Hepatocyte (in vitro differentiated cells): Measurements from ENCODE around the gene CYTH4. TPM values are rescaled to one million over a fixed set of nuclear protein-coding genes. Genes with fewer than 3 reads are reported as not detected.

Experiments used
- DNase-seq: peaks from one replicate; pipeline ENCODE4 v3.0.0-alpha.2; 2016; ENCODE audit warnings: low spot score
- H2AFZ ChIP-seq: fragments of 200-600 bp; sonication (generic); 2 replicates; pipeline ENCODE4 v1.6.0; 2016; ENCODE audit warnings: antibody characterized with exemption, mild to moderate bottlenecking
- H3K27ac ChIP-seq: fragments of 200-600 bp; sonication (generic); 2 replicates; pipeline ENCODE4 v1.5.1; 2016; ENCODE audit warnings: mild to moderate bottlenecking
- H3K27me3 ChIP-seq: fragments of 200-600 bp; sonication (generic); 2 replicates; pipeline ENCODE4 v1.6.1; 2016
- H3K36me3 ChIP-seq: fragments of 200-600 bp; sonication (generic); replicated peaks from 2 replicates; pipeline ENCODE4 v1.5.1; 2016; ENCODE audit warnings: low read depth; ENCODE audit not compliant: insufficient read depth
- H3K4me1 ChIP-seq: fragments of 200-600 bp; sonication (generic); 2 replicates; pipeline ENCODE4 v1.5.1; 2016; ENCODE audit warnings: mild to moderate bottlenecking, moderate library complexity; ENCODE audit not compliant: insufficient read depth
- H3K4me2 ChIP-seq: fragments of 200-600 bp; sonication (generic); 2 replicates; pipeline ENCODE4 v1.6.0; 2016
- H3K4me3 ChIP-seq: fragments of 200-600 bp; sonication (generic); 2 replicates; pipeline ENCODE4 v1.5.1; 2016; ENCODE audit warnings: mild to moderate bottlenecking
- H3K79me2 ChIP-seq: fragments of 200-600 bp; sonication (generic); 2 replicates; pipeline ENCODE4 v1.6.0; 2017; ENCODE audit warnings: mild to moderate bottlenecking
- H3K9me2 ChIP-seq: fragments of 200-600 bp; sonication (generic); replicated peaks from 2 replicates; pipeline ENCODE4 v1.6.0; 2017; ENCODE audit warnings: mild to moderate bottlenecking; ENCODE audit not compliant: insufficient read depth
- H3K9me3 ChIP-seq: fragments of 200-600 bp; sonication (generic); 2 replicates; pipeline ENCODE4 v1.5.1; 2016; ENCODE audit warnings: low read depth, mild to moderate bottlenecking
- H4K20me1 ChIP-seq: fragments of 200-600 bp; sonication (generic); 2 replicates; pipeline ENCODE4 v1.6.0; 2016; ENCODE audit warnings: mild to moderate bottlenecking; ENCODE audit not compliant: insufficient read depth, poor library complexity, severe bottlenecking
- EZH2 ChIP-seq: fragments of 200-600 bp; sonication (generic); IDR thresholded peaks from 2 replicates; pipeline ENCODE4 v1.6.1; 2016; ENCODE audit warnings: antibody characterized with exemption, mild to moderate bottlenecking, borderline replicate concordance
- EZH2phosphoT487 ChIP-seq: fragments of 200-600 bp; sonication (generic); IDR thresholded peaks from one replicate; pipeline ENCODE4 v1.6.1; 2018; ENCODE audit warnings: antibody characterized with exemption, mild to moderate bottlenecking, low read depth, moderate library complexity; ENCODE audit not compliant: unreplicated experiment, severe bottlenecking
- WGBS: methylation state at CpG from one replicate; pipeline ENCODE4 v1.1.6; 2016; ENCODE audit warnings: low lambda C conversion rate; ENCODE audit errors: missing lambda C conversion rate; 5-methylcytosine and 5-hydroxymethylcytosine counted together
- polyA plus RNA-seq: library from polyadenylated mRNA; unstranded; fragments of >200 nt; fragmentation: Nextera tagmentation; extraction: Ambion mirVana; gene quantifications from 2 replicates; pipeline ENCODE4 v1.2.1, GENCODE V29; 2016
- total RNA-seq: library from RNA; depleted of rRNA; stranded (reverse); fragments of >200 nt; gene quantifications from 2 replicates; pipeline ENCODE4 v1.2.3, GENCODE V29; 2014
- TF ChIP-seq, protein P1 (sequence below): fragments of 200-600 bp; sonication (generic); IDR thresholded peaks from 2 replicates; pipeline ENCODE4 v1.5.1; 2016; ENCODE audit warnings: antibody characterized with exemption, mild to moderate bottlenecking; ENCODE audit not compliant: poor library complexity

Gene CYTH4
- total and polyA plus RNA-seq, 2 experiments from 2014 or later, result 0.57 to 0.94 TPM

DNA sequence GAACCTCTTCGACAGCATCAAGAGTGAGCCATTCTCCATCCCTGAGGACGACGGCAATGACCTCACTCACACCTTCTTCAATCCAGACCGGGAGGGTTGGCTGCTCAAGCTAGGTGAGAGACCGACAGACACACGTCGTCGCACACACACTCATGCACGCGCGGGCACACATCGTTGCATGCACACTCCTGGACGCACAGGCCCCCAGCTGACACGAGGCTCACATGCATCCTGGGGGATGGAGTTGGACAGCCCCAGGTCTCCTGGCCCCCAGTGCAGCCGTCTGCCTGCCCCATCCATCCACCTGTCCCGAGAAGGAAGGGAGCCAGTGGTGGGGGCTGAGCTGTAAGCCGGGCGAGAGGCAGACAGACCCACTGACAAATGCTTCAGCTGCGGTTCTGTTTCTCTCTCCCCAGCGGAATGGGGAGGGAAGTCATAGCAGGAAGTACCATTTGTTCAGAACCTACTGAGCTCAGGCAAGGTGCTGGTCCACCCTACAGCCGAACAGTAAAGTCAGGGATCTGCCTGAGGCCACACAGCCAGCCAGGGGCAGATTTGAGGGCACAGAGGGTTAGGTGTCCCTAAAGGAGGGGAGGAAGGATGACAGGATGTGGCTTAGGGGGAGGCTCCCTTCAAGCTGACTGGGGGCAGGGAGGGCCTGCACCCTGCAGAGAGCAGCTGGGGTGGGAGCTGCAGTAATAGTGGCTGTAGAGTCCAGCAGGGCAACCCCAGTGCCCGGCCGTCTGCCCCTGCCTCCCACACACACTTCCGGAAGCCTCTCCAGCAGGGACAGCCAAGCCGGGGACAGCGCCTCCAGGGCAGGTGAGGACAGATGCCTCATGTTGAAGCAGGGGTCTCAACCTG is 27.1 kb downstream of the CYTH4 start:
- no peak for DNase-seq
- H3K27ac ChIP-seq, result no peak overlapping the region
- no peaks in the 10 kb centered on the region for H4K20me1 ChIP-seq
- H3K79me2 ChIP-seq, result no peaks in the 10 kb centered on the region
- H3K27me3 ChIP-seq, result no peaks in the 10 kb centered on the region
- no peaks in the 10 kb centered on the region for H3K36me3 ChIP-seq
- WGBS, result 88% methylated on average over 23 of the region's 26 CpGs
- no peaks in the 10 kb centered on the region for H3K9me3 ChIP-seq
- peaks cover 17% of the 10 kb centered on the region for H3K4me1 ChIP-seq
- H2AFZ ChIP-seq, result no peak overlapping the region
- H3K4me3 ChIP-seq, result no peak overlapping the region
- no peak overlapping the region for H3K4me2 ChIP-seq
- TF ChIP-seq EZH2phosphoT487 (no peak), EZH2 (no peak)
- TF ChIP-seq, protein P1, sequence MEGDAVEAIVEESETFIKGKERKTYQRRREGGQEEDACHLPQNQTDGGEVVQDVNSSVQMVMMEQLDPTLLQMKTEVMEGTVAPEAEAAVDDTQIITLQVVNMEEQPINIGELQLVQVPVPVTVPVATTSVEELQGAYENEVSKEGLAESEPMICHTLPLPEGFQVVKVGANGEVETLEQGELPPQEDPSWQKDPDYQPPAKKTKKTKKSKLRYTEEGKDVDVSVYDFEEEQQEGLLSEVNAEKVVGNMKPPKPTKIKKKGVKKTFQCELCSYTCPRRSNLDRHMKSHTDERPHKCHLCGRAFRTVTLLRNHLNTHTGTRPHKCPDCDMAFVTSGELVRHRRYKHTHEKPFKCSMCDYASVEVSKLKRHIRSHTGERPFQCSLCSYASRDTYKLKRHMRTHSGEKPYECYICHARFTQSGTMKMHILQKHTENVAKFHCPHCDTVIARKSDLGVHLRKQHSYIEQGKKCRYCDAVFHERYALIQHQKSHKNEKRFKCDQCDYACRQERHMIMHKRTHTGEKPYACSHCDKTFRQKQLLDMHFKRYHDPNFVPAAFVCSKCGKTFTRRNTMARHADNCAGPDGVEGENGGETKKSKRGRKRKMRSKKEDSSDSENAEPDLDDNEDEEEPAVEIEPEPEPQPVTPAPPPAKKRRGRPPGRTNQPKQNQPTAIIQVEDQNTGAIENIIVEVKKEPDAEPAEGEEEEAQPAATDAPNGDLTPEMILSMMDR, result no peak
- H3K9me2 ChIP-seq, result no peaks in the 10 kb centered on the region

DNA sequence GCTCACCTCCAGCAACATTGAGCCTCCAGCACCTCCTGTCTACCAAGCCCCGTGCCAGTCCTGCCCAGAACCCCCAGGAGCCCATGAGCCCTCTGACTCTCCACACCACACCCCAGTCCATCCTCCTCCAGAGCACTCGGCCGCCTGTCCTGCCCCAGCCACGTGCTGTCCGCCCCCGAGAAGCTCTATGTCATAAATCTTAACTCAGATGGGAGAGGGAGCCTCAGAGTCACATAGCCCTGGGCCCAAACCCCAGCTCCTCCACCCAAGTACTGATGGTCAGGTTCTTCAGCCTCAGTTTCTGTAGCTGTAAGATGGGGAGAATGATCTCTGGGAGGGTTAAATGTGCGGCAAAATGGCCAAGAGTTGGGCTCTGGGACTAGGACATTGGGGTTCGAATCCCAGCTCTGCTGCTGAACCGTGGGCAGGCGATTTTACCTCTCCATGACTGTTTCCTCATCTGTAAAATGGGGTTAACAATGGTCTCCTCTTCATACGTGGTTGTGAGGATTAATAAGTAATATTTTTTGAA is 27.8 kb downstream of the CYTH4 start:
- no peak for DNase-seq
- Histone ChIP-seq H2AFZ (no peak overlapping the region), H3K9me2 (no peaks in the 10 kb centered on the region), H3K4me1 (peaks cover 17% of the 10 kb centered on the region), H3K36me3 (no peaks in the 10 kb centered on the region), H3K27me3 (no peaks in the 10 kb centered on the region), H3K4me3 (no peak overlapping the region), H3K9me3 (no peaks in the 10 kb centered on the region), H3K27ac (no peak overlapping the region), H3K79me2 (no peaks in the 10 kb centered on the region), H3K4me2 (no peak overlapping the region), H4K20me1 (no peaks in the 10 kb centered on the region)
- no peak for TF ChIP-seq EZH2phosphoT487
- WGBS, result 77% methylated on average over 11 of the region's 11 CpGs

DNA sequence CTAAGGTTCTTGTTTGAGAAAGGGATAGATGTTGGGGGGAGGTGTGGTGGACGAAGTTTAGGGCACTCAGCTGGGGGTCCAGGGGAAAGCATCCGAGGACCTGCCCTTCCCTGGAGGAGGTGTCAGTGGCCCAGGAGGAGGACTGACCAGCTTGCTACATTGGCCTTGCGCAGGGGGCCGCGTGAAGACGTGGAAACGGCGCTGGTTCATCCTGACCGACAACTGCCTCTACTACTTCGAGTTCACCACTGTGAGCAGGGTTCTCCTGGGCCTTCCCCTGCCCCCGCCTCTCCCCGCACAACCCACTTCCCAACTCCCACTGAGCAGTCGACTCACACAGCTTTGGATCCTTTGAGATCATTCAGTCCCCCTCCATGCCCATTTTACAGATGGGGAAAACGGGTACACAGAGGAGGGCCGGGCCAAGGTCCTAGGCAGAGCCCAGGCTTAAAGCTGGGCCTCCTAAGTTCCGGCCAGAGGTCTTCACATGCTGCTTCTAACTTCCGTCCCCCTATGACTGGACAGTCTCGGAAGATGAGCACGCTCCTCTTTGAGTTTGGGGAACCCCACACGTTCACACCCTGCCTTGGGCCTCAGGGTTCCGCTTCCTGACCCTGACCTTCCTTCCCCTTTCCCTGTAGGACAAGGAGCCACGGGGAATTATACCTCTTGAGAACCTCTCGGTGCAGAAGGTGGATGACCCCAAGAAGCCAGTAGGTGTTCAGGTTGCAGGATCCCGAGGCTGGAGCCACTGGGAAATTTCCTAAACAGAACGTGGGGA is 28.7 kb downstream of the CYTH4 start:
- Histone ChIP-seq H3K79me2 (no peaks in the 10 kb centered on the region), H3K4me1 (peaks cover 17% of the 10 kb centered on the region), H3K4me2 (no peak overlapping the region), H3K9me3 (no peaks in the 10 kb centered on the region), H2AFZ (no peak overlapping the region), H4K20me1 (no peaks in the 10 kb centered on the region), H3K4me3 (no peak overlapping the region), H3K27me3 (no peaks in the 10 kb centered on the region), H3K9me2 (no peaks in the 10 kb centered on the region), H3K36me3 (no peaks in the 10 kb centered on the region), H3K27ac (no peak overlapping the region)
- TF ChIP-seq EZH2phosphoT487 (no peak), EZH2 (no peak)
- TF ChIP-seq, protein P1, result no peak
- DNase-seq, result no peak
- 85% methylated on average over 24 of the region's 25 CpGs for WGBS
